OCI-LY1 (cell line): ENCODE results near the gene RIBC1.

Source experiments
- H2AFZ ChIP-seq: fragments of 200-600 bp; sonication (generic), shearing (Covaris generic); 2 replicates; pipeline ENCODE4 v1.6.0; 2014; ENCODE audit warnings: antibody characterized with exemption, mild to moderate bottlenecking, low read length
- H3F3A ChIP-seq: fragments of 200-600 bp; sonication (generic), shearing (Covaris generic); 2 replicates; pipeline ENCODE4 v1.6.0; 2014; ENCODE audit warnings: mild to moderate bottlenecking, antibody characterized with exemption, low read length, moderate library complexity; ENCODE audit not compliant: insufficient read depth
- H3K27ac ChIP-seq: fragments of 200-600 bp; sonication (generic); 2 replicates; pipeline ENCODE4 v1.5.1; 2014; ENCODE audit warnings: low read length, mixed run types, mild to moderate bottlenecking, low read depth; ENCODE audit not compliant: poor library complexity, severe bottlenecking
- H3K27me3 ChIP-seq: fragments of 200-600 bp; sonication (generic); 2 replicates; pipeline ENCODE4 v1.6.0; 2014; ENCODE audit warnings: antibody characterized with exemption, mild to moderate bottlenecking, low read length, moderate library complexity; ENCODE audit not compliant: insufficient read depth
- H3K36me3 ChIP-seq: fragments of 200-600 bp; sonication (generic); 2 replicates; pipeline ENCODE4 v1.6.1; 2014; ENCODE audit warnings: mild to moderate bottlenecking, antibody characterized with exemption, low read length, moderate library complexity, mixed read lengths; ENCODE audit not compliant: insufficient read depth
- H3K4me1 ChIP-seq: fragments of 200-600 bp; sonication (generic); 2 replicates; pipeline ENCODE4 v1.5.1; 2014; ENCODE audit warnings: mild to moderate bottlenecking, low read length, moderate library complexity; ENCODE audit not compliant: insufficient read depth, severe bottlenecking
- H3K4me2 ChIP-seq: fragments of 200-600 bp; sonication (generic), shearing (Covaris generic); 2 replicates; pipeline ENCODE4 v1.6.1; 2014; ENCODE audit warnings: low read length
- H3K4me3 ChIP-seq: fragments of 200-600 bp; sonication (generic); 2 replicates; pipeline ENCODE4 v1.5.1; 2014; ENCODE audit warnings: low read length, low read depth, mild to moderate bottlenecking, mixed read lengths; ENCODE audit not compliant: poor library complexity, severe bottlenecking
- H3K79me2 ChIP-seq: fragments of 200-600 bp; shearing (Covaris generic); 2 replicates; pipeline ENCODE4 v1.6.1; 2016; ENCODE audit warnings: mixed run types, low read length, mixed read lengths; ENCODE audit not compliant: insufficient read depth
- H3K9ac ChIP-seq: fragments of 200-600 bp; sonication (generic), shearing (Covaris generic); 2 replicates; pipeline ENCODE4 v1.6.1; 2014; ENCODE audit warnings: mild to moderate bottlenecking, low read length, mixed read lengths
- H3K9me2 ChIP-seq: fragments of 200-600 bp; sonication (generic), shearing (Covaris generic); 2 replicates; pipeline ENCODE4 v1.6.1; 2014; ENCODE audit warnings: low read depth, mild to moderate bottlenecking, low read length, mixed read lengths
- H3K9me3 ChIP-seq: fragments of 200-600 bp; shearing (Covaris generic); 2 replicates; pipeline ENCODE4 v1.6.1; 2014; ENCODE audit warnings: low read length, mixed read lengths
- H4K20me1 ChIP-seq: fragments of 200-600 bp; sonication (generic), shearing (Covaris generic); 2 replicates; pipeline ENCODE4 v1.6.0; 2016; ENCODE audit warnings: mild to moderate bottlenecking, low read length; ENCODE audit not compliant: insufficient read depth
- EZH2 ChIP-seq: fragments of 200-600 bp; sonication (generic), shearing (Covaris generic); IDR thresholded peaks from 2 replicates; pipeline ENCODE4 v1.8.0; 2017; ENCODE audit warnings: borderline replicate concordance, mixed run types, mild to moderate bottlenecking, antibody characterized with exemption, low read length, moderate library complexity, mixed read lengths
- TF ChIP-seq, protein P1 (sequence below): fragments of 200-600 bp; sonication (generic), shearing (Covaris generic); IDR thresholded peaks from 2 replicates; pipeline ENCODE4 v1.5.1; 2017; ENCODE audit warnings: mild to moderate bottlenecking, antibody characterized with exemption, low read length, moderate library complexity, mixed read lengths

The RIBC1 gene

DNA sequence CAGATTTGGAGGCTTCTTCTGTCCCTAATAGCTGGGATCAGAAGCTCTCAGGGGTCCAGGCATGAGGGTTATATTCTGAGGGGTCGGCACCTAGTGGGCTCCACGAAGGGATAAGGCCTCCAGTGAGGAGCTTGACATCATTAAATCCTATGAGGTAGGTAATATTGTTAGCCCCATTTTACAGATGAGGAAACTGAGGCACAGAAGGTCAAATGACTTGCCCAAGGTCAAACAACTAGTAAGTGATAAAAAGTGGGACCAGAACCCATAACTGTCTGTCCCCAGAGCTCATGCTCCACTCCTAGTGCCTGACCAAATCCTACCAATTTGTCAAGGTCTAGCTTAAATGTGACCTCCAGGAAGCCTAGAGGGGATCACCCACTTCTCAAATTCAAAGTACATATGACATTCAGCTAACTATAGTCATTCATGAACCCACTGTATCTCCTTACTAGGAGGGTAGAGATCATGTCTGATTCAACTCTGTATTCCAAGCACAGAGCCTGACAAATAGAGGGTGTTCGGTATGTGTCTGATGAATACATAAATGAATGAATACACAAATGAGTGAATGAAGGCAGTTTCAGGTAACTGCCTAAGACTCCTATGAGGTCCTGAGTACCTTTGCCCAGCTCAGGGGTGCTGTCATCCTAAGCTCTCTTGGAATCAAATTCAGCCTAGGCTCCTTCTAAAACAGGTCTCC lies 43.5 kb upstream of the RIBC1 start:
- Histone ChIP-seq H3K27ac (no peak overlapping the region), H3K9me3 (no peaks in the 10 kb centered on the region)

DNA sequence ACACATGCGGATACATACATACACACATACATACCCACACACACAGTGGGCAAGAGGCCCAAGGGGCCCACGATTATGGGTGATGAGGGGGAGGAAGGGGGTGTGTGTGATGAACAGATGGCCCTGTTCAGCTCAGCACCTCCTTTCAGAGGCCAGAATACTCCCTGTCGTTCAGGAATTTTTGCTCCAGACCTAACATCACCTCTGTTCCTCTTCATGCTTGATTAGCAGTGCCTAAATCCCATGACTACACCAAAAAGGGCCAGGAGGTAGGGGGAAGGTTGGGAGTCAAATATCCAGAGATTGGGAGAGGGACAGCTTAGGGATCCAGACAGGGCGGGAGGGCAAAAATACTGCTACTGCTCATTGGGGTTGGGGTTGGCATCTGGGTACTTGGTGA lies 42.9 kb upstream of the RIBC1 start:
- no peak overlapping the region for H3K4me3 ChIP-seq
- no peak overlapping the region for H3K9ac ChIP-seq
- no peaks in the 10 kb centered on the region for H4K20me1 ChIP-seq
- H3K4me1 ChIP-seq, result no peaks in the 10 kb centered on the region
- H3K36me3 ChIP-seq, result peaks cover 65% of the 10 kb centered on the region
- H3K79me2 ChIP-seq, result no peaks in the 10 kb centered on the region
- H3F3A ChIP-seq, result no peaks in the 10 kb centered on the region
- H3K4me2 ChIP-seq, result no peak overlapping the region
- no peak overlapping the region for H2AFZ ChIP-seq
- no peaks in the 10 kb centered on the region for H3K9me3 ChIP-seq
- no peaks in the 10 kb centered on the region for H3K9me2 ChIP-seq
- H3K27ac ChIP-seq, result no peak overlapping the region
- TF ChIP-seq EZH2, result no peak
- no peaks in the 10 kb centered on the region for H3K27me3 ChIP-seq

More for the DNA sequence above, 43.5 kb upstream of the RIBC1 start:
- Histone ChIP-seq H3K4me2 (no peak overlapping the region), H3K9me2 (no peaks in the 10 kb centered on the region), H3K4me3 (no peak overlapping the region), H4K20me1 (no peaks in the 10 kb centered on the region), H3K4me1 (no peaks in the 10 kb centered on the region), H3F3A (no peaks in the 10 kb centered on the region), H3K27me3 (no peaks in the 10 kb centered on the region), H3K79me2 (no peaks in the 10 kb centered on the region), H3K9ac (no peak overlapping the region), H2AFZ (no peak overlapping the region), H3K36me3 (peaks cover 59% of the 10 kb centered on the region)
- TF ChIP-seq EZH2, result no peak
- TF ChIP-seq, protein P1, sequence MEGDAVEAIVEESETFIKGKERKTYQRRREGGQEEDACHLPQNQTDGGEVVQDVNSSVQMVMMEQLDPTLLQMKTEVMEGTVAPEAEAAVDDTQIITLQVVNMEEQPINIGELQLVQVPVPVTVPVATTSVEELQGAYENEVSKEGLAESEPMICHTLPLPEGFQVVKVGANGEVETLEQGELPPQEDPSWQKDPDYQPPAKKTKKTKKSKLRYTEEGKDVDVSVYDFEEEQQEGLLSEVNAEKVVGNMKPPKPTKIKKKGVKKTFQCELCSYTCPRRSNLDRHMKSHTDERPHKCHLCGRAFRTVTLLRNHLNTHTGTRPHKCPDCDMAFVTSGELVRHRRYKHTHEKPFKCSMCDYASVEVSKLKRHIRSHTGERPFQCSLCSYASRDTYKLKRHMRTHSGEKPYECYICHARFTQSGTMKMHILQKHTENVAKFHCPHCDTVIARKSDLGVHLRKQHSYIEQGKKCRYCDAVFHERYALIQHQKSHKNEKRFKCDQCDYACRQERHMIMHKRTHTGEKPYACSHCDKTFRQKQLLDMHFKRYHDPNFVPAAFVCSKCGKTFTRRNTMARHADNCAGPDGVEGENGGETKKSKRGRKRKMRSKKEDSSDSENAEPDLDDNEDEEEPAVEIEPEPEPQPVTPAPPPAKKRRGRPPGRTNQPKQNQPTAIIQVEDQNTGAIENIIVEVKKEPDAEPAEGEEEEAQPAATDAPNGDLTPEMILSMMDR, result no peak

DNA sequence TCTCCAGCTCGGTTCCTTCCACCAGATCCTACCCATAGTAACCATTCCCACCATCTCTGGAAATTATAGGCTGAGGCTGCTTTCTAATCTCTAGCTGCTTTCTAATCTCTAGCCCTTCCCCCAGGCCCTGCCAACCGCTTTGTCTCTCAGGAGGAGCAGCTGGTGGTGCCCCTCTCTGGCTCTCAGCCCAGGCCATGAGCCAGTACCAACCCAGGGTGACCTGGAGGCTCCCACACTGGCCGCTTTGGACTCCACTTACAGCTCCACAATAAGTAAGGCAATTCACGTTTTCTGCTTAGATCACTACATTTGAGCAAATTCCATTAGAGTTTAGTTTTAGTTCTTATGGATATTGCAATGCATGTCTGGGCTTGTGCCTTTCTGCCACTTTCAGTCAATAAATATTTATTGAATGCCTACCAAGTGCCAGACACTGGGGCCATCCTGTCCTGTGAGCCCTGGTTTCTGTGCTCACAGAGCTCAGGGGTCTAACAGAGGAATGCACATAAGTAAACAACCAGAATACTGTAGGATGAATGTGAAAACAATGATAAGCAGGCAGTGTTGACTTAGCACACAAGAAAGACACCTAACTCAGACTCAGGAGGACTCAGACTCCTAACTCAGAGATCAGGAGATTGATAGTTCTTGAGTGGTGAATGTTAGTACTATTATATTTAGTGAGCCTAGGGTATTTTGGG lies 39.1 kb upstream of the RIBC1 start:
- TF ChIP-seq, protein P1, result no peak
- Histone ChIP-seq H4K20me1 (no peaks in the 10 kb centered on the region), H2AFZ (no peak overlapping the region), H3K9me3 (no peaks in the 10 kb centered on the region), H3K9ac (no peak overlapping the region), H3K4me3 (no peak overlapping the region), H3K4me1 (no peaks in the 10 kb centered on the region), H3K36me3 (peaks cover 75% of the 10 kb centered on the region), H3K4me2 (no peak overlapping the region), H3K9me2 (no peaks in the 10 kb centered on the region), H3F3A (no peaks in the 10 kb centered on the region), H3K27me3 (no peaks in the 10 kb centered on the region), H3K79me2 (no peaks in the 10 kb centered on the region), H3K27ac (no peak overlapping the region)
